ENCODE data around the gene CCR5.
A peak's percentile ranks its signal among the peaks of the same experiment; 100 is the strongest.

CCR5 gene

GRCh38 chr3:46393554-46394434, 23.0 kb downstream of the CCR5 start:
- peak; percentile 57 for DNase-seq (ENCODE audit: low read depth)
- no peak for TF ChIP-seq CTCF (IDR thresholded peaks at IDR 0.05; ENCODE audit: insufficient read depth, low read depth, low read length, missing control alignments)
- no peak overlapping the region for H3K4me3 ChIP-seq (ENCODE audit: low read depth, low read length)

- peak; percentile 26 for TF ChIP-seq CTCF (IDR thresholded peaks at IDR 0.05; ENCODE audit: insufficient read depth, low read depth, low read length, missing control alignments)
- no peak overlapping the region for H3K4me3 ChIP-seq (ENCODE audit: low read depth, low read length)
- DNase-seq (ENCODE audit: low read depth): no peak
Measured at GRCh38 chr3:46395210-46395661, 24.5 kb downstream of the CCR5 start.

GRCh38 chr3:46395766-46396530, 25.2 kb downstream of the CCR5 start:
- no peak overlapping the region for H3K4me3 ChIP-seq (ENCODE audit: low read depth, low read length)
- TF ChIP-seq CTCF (IDR thresholded peaks at IDR 0.05; ENCODE audit: insufficient read depth, low read depth, low read length, missing control alignments): no peak
- DNase-seq (ENCODE audit: low read depth): peak; percentile 43

GRCh38 chr3:46397111-46397510, 26.4 kb downstream of the CCR5 start:
- TF ChIP-seq CTCF (IDR thresholded peaks at IDR 0.05; ENCODE audit: insufficient read depth, low read depth, low read length, missing control alignments): no peak
- no peak overlapping the region for H3K4me3 ChIP-seq (ENCODE audit: low read depth, low read length)
- no peak for DNase-seq (ENCODE audit: low read depth)

GRCh38 chr3:46398186-46398955, 27.6 kb downstream of the CCR5 start:
- DNase-seq (ENCODE audit: low read depth): no peak
- TF ChIP-seq CTCF (IDR thresholded peaks at IDR 0.05; ENCODE audit: insufficient read depth, low read depth, low read length, missing control alignments): no peak
- H3K4me3 ChIP-seq (ENCODE audit: low read depth, low read length): no peak overlapping the region

- no peak for DNase-seq (ENCODE audit: low read depth)
- TF ChIP-seq CTCF (IDR thresholded peaks at IDR 0.05; ENCODE audit: insufficient read depth, low read depth, low read length, missing control alignments): no peak
- no peak overlapping the region for H3K4me3 ChIP-seq (ENCODE audit: low read depth, low read length)
Measured at GRCh38 chr3:46399098-46399497, 28.4 kb downstream of the CCR5 start.

All from GM12865 (cell line).